Testis (tissue), 3 donors: Measurements from ENCODE around the gene NDST3. TPM values are rescaled to one million over a fixed set of nuclear protein-coding genes. Genes with fewer than 3 reads are reported as not detected.

ENCODE experiments used
- DNase-seq: peaks from one replicate; pipeline ENCODE4 v3.0.0-alpha.2; 2019
- H3K27ac ChIP-seq, 2 donors: fragments of 200-600 bp; sonication (generic); one replicate each; pipeline ENCODE4 v1.5.1; 2019
- H3K27me3 ChIP-seq: fragments of 200-600 bp; sonication (generic); one replicate; pipeline ENCODE4 v1.5.1; 2019
- H3K36me3 ChIP-seq: fragments of 200-600 bp; sonication (generic); one replicate; pipeline ENCODE4 v1.5.1; 2017; ENCODE audit warnings: low read depth; ENCODE audit errors: missing control alignments
- H3K4me1 ChIP-seq: fragments of 200-600 bp; sonication (generic); one replicate; pipeline ENCODE4 v1.5.1; 2019
- H3K4me3 ChIP-seq, 2 donors: fragments of 200-600 bp; sonication (generic); one replicate each; pipeline ENCODE4 v1.5.1; 2017 to 2019
- H3K9me3 ChIP-seq: fragments of 200-600 bp; sonication (generic); one replicate; pipeline ENCODE4 v1.5.1; 2017
- CTCF ChIP-seq, 3 experiments: fragments of 450-650 bp in 2 of 3; fragments of 200-600 bp in 1 of 3; sonication (generic) in 1 of 3; IDR thresholded peaks; one replicate each; pipeline ENCODE4 v1.5.1; 2016 to 2019; ENCODE audit warnings: antibody characterized with exemption in 3 of 3, mild to moderate bottlenecking in 2 of 3, moderate library complexity in 1 of 3
- POLR2A ChIP-seq: fragments of 450-650 bp; IDR thresholded peaks from one replicate; pipeline ENCODE4 v1.6.1; 2017; ENCODE audit warnings: antibody characterized with exemption, mild to moderate bottlenecking, moderate library complexity
- WGBS, 2 donors: methylation state at CpG; one replicate each; pipeline ENCODE4 v1.1.5; 2018; 5-methylcytosine and 5-hydroxymethylcytosine counted together
- intact Hi-C: fragments of 100-400 bp; cut with DNase I; formaldehyde crosslinking; loops from one replicate; pipeline ENCODE4 v1.15.1; 2023; ENCODE audit warnings: low total_unique reads
- polyA plus RNA-seq: library from polyadenylated mRNA; stranded (reverse); fragments of 350-450 nt; fragmentation: Illumina TruSeq; extraction: RNeasy Lipid Tissue Mini Kit (QIAGEN cat#74804); gene quantifications from one replicate; pipeline ENCODE4 v1.2.3, GENCODE V29; 2014; ENCODE audit warnings: low read depth, low replicate concordance; ENCODE audit not compliant: insufficient read depth
- total RNA-seq, 2 donors: library from RNA; depleted of rRNA; stranded (reverse); fragments of >200 nt; gene quantifications; one replicate each; pipeline ENCODE4 v1.2.3, GENCODE V29; 2016

The NDST3 gene
- total and polyA plus RNA-seq, 3 donors from 2014 or later, result 0.11 to 0.50 (median 0.47) TPM

GRCh38 chr4:118193421-118193820 is 159.1 kb downstream of the NDST3 start:
- 80 to 84% methylated on average over 6 of the region's 6 CpGs for WGBS, 2 donors
- no peak for DNase-seq
- H3K4me1 ChIP-seq, result no peaks in the 10 kb centered on the region
- no peak overlapping the region for H3K4me3 ChIP-seq
- no peaks in the 10 kb centered on the region for H3K9me3 ChIP-seq
- no peak overlapping the region for H3K27ac ChIP-seq
- TF ChIP-seq CTCF (IDR thresholded peaks at IDR 0.05), result no peak
- TF ChIP-seq POLR2A, result no peak
- no peaks in the 10 kb centered on the region for H3K36me3 ChIP-seq
- no peaks in the 10 kb centered on the region for H3K27me3 ChIP-seq
- intact Hi-C loops, result no loop called here

- Histone ChIP-seq H3K4me3 (no peak overlapping the region), H3K27me3 (no peaks in the 10 kb centered on the region), H3K4me1 (no peaks in the 10 kb centered on the region), H3K9me3 (no peaks in the 10 kb centered on the region), H3K27ac (no peak overlapping the region), H3K36me3 (no peaks in the 10 kb centered on the region)
- WGBS, 2 donors, result 83 to 95% methylated on average over 2 of the region's 2 CpGs
- intact Hi-C loops, result no loop called here
- DNase-seq, result no peak
- TF ChIP-seq POLR2A, result no peak
- TF ChIP-seq CTCF (IDR thresholded peaks at IDR 0.05), result no peak
These were observed 172.3 kb downstream of the NDST3 start for GRCh38 chr4:118206627-118207026.

GRCh38 chr4:118213101-118213500 is 178.8 kb downstream of the NDST3 start:
- H3K27me3 ChIP-seq, result no peaks in the 10 kb centered on the region

GRCh38 chr4:118215826-118216225 is 181.5 kb downstream of the NDST3 start:
- H3K9me3 ChIP-seq, result no peaks in the 10 kb centered on the region
- no peak overlapping the region for H3K27ac ChIP-seq
- H3K36me3 ChIP-seq, result no peaks in the 10 kb centered on the region
- 83 to 88% methylated on average over 2 of the region's 2 CpGs for WGBS, 2 donors
- DNase-seq, result no peak
- intact Hi-C loops, result no loop called here
- H3K27me3 ChIP-seq, result no peaks in the 10 kb centered on the region
- H3K4me3 ChIP-seq, result no peak overlapping the region
- no peaks in the 10 kb centered on the region for H3K4me1 ChIP-seq
- TF ChIP-seq POLR2A, result no peak
- TF ChIP-seq CTCF (IDR thresholded peaks at IDR 0.05), result no peak

More at GRCh38 chr4:118213101-118213500, 178.8 kb downstream of the NDST3 start:
- H3K27ac ChIP-seq, result no peak overlapping the region
- TF ChIP-seq POLR2A (no peak), CTCF (IDR thresholded peaks at IDR 0.05) (no peak)
- H3K36me3 ChIP-seq, result no peaks in the 10 kb centered on the region
- H3K4me3 ChIP-seq, result no peak overlapping the region
- WGBS, 2 donors, result 87 to 94% methylated on average over 3 of the region's 3 CpGs
- no peaks in the 10 kb centered on the region for H3K9me3 ChIP-seq
- no peak for DNase-seq
- intact Hi-C loops, result no loop called here
- H3K4me1 ChIP-seq, result no peaks in the 10 kb centered on the region

GRCh38 chr4:118221227-118221800 is 187.0 kb downstream of the NDST3 start:
- Histone ChIP-seq H3K27ac (no peak overlapping the region), H3K36me3 (no peaks in the 10 kb centered on the region), H3K4me1 (no peaks in the 10 kb centered on the region), H3K9me3 (no peaks in the 10 kb centered on the region), H3K27me3 (no peaks in the 10 kb centered on the region), H3K4me3 (no peak overlapping the region)
- no peak for DNase-seq
- 34 to 53% methylated on average over 2 of the region's 2 CpGs for WGBS, 2 donors
- intact Hi-C loops, result no loop called here
- TF ChIP-seq POLR2A (no peak), CTCF (IDR thresholded peaks at IDR 0.05) (no peak)
